NCI-H2171 (cell line): ENCODE data around the gene ESYT3.
"Not testable (repeated sequence)": the region's sequence is repeated elsewhere in the genome, so short reads cannot be mapped to it uniquely, and the experiment has no call there.

Experiments
- DNase-seq: peaks from one replicate; lab custom pipeline; 2025; lab: John Stamatoyannopoulos, UW

Gene ESYT3

DNA sequence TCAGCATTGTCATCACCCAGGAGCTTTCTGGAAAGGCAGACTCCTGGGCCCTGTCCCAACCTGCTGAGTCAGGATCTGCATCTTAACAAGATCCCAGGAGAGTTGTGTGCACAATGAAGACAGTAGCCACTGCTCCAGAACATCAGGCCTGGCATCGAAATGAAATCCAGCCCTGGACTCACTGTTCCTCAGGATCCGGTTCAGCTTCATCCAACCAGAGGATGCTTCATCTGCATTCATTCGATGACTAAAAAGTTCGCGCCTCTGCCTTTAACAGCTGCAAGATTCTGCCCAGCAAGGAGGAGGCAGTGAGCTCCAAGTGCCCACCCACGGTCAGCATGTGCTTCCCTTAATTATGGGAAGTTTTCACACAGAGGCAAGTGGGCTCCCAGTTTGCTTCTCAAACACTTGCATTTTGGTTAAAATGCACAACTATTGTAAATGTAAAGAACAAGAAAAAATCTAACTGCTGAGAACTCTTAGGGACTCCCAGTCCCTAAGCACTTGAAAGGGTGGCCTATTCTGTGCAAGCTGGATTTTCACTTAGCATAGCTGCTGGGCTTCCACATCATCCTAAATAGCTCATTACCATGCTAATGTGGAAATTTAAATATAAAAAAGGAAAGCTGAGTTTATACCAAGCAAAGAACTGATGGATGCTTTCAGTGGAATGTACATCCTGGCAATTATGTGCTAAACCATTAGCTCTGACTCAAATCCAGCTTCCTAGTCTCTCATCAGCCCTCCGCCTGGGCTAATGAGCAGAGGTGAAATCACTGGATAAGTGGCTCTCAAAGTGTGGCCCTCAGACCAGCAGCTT, 25.5 kb upstream of the ESYT3 start:
- DNase-seq: no peak

DNA sequence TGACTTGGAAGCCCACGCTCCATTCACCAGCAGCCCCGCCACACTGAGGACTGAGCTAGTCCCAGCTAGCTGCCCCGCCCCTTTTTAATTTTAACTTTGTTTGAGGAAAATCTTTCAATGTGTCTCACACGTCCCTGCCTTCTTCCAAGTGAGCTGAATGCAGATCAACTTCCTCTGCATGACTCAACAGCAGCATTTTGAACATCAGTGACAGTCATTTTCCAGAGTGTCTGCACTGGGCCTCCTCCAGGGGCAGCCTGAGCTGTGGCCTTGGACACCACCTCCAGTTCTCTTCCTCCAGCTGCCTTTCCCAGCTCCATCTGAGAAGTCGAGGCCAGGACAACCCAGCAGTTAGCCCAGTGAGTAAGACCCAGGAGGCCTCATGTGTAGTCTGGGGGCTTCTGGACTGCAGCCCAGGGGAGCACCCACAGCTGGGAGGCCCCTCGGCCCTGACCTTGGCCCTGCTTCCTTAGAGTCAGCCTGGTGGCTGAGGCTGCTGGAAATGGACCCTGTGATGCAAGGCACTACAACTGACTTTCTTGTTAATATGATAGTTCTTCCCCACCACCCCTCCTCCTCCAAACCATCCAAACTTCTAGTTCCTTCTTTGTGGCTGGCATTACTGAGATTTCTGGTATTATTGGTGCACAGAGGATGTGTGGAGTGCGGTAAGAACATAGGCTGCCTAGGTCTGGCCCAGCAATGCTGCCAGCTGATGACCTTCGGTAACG, 21.4 kb upstream of the ESYT3 start:
- no peak for DNase-seq

DNA sequence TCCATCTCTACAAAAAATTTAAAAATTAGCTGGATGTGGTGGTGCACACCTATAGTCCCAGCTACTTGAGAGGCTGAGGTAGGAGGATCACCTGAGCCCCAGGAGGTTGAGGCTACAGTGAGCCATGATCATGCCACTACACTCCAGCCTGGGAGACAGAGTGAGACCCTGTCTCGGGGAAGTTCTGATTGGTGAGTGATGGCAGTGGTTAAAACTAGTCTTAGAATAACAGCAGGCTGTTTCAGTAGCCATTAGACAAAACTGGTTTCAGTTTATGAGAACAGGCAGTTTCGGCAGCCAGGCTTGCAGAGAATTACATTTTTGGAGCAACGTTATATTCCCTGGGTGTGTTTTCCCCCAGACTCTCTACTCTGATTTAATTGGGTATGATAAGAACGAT, 18.2 kb upstream of the ESYT3 start:
- not testable (repeated sequence) for DNase-seq

DNA sequence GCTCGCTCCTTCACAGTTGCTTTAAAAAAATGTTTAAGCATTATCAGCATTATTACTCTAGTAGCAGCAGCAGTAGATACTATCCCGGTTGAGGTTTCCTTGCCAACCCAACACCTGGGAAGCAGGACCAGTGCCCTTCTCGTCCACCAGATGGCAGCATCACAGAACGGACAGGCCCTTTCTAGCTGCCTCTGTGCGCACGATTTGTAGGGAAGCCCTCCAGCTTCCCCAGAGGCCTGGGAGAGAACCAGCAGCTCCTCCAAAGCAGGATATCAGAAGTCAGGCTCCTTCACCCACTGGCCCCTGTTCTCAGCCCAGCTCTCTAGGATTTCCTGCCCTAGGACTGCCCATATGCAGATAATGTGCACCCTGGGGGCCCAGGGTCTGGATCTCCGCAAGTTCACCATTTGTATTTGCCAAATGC, 16.8 kb upstream of the ESYT3 start:
- DNase-seq: peak; percentile 80

DNA sequence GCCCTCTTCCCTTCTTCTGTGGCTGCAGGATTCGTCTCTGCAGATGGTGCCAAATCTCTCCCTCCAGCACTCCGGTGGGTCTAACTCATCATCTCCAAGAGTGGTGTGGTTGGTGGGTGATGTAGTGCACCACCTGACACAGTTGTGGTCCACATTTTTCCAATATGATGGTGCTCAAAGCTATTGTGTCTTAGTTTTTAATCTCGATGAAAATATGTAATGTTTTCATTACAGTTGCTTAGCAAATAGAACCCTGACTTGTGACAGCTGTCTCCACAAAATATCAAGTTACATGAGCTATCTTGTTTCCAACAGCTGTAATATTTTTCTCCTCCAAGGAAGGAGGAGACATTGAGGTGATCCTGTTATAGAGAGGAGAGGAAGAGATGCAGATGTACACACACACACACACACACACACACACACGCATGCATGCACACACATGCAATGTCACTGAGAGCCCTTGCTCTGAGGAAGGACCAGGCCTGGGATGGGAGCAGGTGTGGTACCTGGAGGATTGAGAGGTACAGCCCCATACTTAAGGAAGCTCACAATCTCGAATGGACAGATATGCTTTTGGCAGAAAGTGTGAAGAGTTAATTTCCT, 15.7 kb upstream of the ESYT3 start:
- DNase-seq: peak; percentile 88

DNA sequence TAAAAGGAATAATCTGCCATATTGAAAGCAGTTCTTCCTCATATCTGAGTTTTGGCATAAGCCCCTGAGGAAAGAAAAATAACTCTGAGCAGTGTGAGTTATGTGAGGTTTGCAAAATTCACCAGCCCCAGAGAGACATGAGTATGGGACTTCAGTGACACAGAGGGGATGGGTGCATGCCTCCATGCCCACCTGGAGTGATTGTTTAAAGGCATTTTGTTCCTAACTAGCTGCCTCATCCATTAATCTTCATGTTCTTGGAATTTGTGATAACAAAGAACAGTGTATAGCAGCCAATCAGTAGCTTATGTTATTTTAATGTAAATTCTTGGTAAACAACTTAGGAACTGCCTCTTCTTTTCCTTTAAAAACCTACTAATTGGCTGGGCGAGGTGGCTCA, 11.1 kb upstream of the ESYT3 start:
- no peak for DNase-seq

DNA sequence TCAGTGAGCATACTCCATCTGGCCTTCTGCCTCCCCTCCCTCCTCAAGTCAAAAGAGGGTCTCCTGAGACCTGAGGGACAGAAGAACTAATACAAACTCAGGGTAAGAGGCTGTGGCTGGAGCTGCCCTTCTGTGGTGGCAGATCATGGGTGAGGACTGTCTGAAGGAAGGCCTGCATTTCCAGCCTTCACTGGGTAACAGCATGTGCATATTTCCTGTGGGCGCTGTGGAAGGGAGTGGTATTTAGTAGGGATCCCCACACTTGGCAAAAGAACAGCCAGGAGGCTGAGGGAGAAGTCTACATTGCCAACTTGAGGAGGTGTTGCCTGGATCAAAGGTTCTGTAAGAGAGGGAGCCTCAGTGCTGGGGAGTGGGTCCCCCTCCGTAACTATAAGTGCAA, 10.1 kb upstream of the ESYT3 start:
- no peak for DNase-seq

DNA sequence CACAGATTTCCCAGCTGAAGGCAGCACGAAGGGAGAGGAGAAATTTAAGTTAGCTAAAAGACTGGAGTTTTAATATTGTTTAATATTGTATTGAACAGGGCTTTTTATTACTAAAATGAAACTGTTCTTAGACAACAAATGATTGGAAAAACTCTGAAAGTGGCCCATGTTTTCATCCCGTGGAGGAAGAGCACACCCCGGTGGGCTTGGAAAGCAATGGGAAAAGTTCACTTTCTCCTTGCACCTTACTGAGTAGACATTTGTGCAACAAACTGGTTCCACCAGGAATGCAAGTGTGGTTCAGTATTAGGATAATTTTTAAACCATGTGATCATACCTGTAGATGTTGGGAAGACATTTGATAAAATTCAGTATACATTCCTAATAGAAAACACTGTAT, 8.2 kb upstream of the ESYT3 start:
- no peak for DNase-seq

DNA sequence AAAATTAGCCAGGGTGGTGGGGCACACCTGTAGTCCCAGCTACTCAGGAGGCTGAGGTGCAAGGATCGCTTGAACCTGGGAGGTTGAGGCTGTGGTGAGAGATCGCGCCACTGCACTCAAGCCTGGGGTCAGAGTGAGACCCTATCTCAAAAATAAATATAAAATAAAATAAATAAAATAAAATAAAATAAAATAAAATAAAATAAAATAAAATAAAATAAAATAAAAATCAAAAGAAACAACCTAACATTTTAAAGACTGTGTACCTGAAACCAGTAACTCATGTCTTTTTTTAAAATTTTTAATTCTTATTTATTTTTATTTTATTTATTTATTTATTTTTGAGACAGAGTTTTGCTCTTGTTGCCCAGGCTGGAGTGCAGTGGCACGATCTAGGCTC, 7.7 kb upstream of the ESYT3 start:
- not testable (repeated sequence) for DNase-seq

DNA sequence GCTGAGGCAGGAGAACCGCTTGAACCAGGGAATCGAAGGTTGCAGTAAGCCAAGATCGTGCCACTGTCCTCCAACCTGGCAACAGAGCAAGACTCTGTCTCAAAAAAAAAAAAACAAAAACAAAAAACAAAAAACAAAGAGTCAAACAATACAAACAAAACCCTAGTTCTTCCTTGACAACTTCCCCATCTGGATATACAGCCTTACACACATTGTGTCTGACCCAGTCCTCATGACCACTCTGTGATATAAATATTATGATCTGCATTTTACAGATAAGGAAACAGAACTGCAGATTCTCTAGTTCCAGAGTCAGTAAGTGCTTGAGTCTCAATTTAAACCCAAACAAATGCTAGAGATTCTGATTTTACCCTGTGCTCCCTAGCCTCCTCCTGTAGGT, 4.8 kb upstream of the ESYT3 start:
- no peak for DNase-seq

DNA sequence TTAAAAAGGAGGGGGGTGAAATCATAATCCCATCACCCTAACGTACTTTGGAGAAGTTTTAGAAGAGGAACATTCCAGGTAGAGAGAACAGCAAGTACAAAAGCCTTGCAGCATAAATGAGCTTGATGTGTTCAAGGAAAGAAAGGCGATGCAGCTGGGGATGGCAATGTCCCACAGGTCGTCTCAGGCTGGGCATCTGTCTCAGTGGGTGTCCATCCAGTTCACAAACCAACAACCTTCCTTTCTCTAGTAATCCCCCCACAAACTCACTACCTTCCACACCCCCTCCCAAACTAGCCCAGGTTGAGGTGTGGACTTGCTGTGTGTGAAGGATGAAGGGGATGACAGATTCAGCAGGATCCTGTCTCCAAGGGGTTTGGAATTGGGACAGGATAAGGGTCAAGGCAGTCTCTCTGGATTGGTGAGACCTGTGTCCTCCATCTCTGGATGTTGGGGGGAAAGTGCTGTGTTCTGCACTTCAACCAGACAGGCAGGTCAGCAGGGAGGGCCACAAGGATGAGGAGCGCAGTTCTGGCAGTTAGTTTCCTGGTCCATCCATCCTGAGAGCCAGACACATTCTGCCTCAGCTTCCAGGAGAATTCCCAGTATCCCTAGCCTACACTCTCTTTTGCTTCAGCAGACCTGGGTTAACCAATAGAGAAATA, 1.7 kb upstream of the ESYT3 start:
- no peak for DNase-seq

DNA sequence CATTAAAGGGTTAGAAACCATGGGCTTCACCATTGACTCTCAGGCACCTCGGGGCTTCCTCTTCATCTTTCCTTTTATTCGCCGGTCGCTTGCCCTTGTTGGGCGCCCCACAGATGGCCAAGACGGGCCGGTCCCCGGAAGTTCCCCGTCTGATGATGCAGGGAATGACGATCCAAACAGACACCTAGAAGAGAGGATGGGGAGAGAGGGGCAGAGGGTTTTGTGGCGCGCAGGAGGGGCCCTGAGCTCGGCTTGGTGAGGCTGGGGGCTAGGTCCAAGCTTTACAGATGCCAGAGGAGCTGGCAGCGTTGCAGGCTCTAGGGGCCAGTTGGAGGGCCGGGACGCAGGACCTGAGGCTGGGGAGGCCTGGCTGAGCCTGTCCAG, 532 bp upstream of the ESYT3 start:
- DNase-seq: no peak

DNA sequence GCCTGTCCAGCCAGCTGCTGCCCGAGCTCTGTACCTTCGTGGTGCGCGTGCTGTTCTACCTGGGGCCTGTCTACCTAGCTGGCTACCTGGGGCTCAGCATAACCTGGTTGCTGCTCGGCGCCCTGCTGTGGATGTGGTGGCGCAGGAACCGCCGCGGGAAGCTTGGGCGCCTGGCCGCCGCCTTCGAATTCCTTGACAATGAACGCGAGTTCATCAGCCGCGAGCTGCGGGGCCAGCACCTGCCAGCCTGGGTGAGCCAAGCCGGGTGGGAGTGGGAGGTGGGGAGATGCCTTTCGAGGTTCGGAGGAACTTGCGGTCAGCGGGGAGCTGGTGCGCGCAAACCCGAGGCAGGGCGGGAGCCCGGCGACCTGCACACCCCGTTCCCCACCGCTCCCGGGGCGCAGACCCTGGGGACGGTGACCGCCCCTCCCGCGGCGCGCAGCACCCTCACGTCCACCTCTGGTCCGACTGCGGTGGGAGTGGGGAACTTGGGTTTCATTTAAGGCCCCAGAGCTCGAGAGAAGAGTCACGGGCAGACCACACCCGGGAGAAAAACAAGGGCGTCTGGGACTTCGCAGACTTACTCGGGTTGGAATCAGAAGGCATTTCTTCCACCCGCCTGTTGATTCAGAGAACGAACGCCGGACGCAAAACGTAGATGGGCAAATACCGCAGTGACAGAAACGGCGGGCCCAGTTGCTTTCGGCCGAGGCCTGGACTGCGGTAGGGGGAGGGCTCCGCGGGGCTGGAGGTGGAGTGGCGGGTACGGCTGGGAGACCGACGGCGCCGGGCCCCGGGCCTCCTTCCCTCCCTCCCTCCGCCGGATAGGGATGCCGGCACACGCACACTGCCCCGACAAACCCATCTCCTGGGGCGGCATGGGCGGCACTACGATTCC, 708 bp downstream of the ESYT3 start:
- DNase-seq: peak; percentile 41

DNA sequence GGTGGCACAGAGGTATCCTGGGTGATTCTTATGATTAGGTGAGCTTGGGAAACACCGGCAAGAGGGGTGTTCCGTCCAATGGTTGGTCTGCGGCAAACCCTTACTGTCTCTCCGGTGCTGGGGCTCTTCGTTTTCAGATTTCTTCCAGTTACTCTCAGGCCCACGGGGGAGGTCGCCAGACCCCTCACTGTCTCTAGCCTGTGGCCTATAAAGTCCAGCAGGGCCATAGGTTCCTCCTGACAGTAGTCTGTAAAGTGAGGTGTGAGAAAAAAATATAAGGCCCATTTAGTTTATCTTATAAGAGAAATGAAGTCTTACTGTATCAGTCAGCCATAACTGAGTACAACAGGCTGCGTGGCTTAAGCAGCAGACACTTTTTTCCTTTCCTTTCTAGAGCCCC, 1.4 kb downstream of the ESYT3 start:
- DNase-seq: no peak

DNA sequence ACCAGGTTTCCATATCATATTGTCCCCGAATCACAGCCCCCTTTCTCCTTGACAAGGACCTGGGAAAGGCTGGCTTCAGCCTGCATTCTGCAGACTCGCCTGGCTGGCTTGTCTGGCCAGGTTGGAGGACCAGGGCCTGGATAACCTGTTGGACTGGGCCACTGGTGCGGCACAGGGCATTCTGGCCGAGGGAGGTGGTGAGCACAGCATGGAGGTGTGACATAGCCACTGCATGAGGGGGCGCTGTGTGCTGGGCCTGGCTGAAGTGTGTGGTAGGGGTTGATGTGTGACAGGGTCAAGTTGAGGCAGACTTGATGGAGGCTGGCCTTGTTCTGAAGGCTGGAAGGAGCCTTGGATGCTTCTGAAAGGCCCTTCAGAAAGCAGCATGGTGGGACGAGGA, 2.9 kb downstream of the ESYT3 start:
- DNase-seq: no peak

DNA sequence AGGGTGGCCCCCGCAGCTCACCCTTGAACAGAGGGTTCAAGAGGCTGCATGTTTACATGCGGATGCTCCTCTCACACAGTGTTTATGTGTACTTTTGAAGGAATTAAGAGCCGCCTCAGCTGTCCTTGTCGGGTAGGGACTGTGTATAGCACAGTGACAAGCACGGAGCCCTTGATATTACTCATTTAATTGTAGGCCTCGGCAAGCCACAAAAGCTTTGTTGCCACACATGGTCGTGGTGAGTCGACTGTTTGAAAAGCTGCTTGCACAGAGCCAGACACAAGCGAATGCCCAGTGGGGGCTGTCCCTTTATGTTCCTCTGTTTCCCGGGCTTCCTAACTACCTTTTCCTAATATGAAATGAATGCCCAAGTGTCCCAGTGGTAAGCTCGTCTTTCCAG, 4.5 kb downstream of the ESYT3 start:
- DNase-seq: no peak

DNA sequence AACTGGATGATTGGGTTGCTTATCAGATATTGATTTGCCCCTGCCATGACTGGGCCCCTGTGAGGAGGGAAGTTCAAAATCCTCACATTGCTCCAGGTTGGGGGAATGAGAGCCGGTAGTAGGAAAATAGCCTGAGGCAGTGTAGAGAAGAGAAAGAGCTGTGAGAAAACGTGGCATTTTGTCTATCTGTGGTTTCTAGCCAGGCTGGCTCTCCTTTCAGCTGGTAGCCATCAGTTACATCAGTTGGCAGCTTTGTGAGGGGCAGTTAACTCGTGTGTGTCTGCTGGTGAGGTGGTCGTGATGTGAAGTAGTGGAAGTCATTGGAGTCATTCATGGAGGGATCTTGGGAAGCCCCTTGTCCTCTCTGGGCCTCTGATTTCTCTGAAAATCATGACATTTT, 5.2 kb downstream of the ESYT3 start:
- DNase-seq: no peak

DNA sequence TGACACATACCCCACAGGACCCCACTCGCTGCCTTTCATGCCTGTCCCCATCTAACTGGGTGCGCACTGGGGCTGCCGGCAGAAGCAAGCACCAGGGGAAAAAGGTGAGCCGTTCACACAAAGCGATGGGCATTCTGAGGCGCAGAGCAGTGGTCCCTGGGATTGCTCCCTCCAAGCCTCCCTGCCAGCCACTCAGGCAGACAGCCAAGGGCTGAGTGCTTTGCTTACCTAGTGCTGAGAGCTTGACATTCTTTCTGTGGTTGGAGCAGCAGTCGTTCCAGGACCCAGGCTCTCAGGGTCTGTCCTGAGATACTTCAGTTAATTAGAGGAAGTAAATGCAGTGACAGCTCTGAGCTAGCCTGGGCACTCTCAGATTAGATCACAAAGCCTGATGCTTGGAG, 5.7 kb downstream of the ESYT3 start:
- DNase-seq: no peak

DNA sequence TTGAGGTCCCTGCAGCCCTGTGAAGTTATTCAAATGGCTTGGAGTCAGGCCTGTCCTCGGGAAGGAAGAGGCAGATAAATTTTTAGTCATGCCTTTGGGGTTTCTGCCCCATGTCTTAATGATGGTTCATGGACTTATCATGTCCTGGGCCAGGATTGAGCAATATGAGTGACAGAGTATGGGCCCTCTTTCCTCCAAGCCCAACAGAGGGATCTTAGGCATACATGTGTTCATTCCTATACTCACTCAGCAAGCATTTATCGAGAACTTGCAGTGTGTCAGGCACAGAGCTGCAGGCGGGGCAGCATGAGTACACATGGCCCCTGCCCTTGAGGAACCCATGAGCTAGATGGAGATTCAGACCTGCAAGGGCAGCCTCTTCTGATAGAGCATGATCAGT, 6.2 kb downstream of the ESYT3 start:
- no peak for DNase-seq

DNA sequence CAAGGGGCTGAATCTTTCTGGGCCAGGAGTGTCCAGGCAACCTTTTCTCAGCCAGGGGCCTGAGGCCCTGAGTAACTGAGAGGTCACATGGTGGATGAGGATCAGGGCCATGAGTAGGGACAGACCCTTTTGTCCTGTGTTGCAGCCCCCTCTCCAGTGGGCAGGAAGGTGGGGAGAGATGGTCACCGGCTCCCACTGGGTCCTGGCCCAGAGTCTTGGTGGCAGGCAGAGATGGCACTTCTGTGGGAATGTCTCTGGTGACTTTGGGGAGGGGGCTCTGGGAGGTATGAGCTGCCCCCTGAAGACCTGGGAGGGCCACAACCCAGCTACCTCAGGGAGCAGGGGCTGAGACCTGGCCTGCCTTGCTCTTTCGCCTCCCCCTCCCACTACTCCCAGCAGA, 6.8 kb downstream of the ESYT3 start:
- DNase-seq: no peak

DNA sequence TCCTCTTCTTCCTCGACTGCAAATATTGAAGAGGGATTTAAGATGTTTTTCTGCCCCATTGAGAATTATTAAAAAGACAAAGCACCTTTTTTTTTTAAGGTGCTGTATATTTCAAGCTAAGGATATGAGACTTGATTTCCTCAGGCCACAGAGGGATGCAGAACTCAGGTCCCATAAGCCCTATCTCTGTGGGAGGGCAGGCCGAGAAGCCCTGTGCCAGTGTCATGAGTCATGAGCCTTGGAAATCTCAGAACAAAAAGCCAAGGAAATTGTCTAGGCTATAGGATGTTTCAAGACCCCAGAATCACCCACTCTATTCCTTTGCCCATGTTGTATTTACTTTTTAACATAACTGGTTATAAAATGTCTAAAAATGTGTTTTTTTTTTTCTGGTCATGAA, 7.3 kb downstream of the ESYT3 start:
- no peak for DNase-seq

DNA sequence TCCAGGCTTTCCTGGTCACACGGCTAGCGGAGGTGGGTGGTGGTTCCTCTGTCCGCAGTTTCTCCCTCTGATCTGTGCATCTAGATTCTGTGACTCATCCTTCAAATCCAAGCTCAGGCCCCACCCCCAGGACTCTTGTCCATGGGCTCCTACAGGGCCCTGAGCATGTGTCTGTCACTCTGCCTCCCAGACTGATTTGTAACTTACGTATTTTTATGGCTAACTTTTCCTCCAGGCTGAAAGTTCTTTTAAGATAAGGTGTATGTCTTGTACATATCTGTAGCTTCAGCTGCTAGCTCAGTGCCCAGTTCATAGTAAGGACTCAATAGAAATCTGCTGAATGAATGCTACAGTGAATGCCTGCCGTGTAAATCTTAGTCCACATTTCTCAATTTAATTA, 8.0 kb downstream of the ESYT3 start:
- no peak for DNase-seq
